OCI-LY3 (cell line): ENCODE data around the gene PDZK1IP1.

Source experiments
- CTCF ChIP-seq: fragments of 200-600, 300-600 bp; sonication (generic); IDR thresholded peaks from 2 replicates; pipeline ENCODE4 v1.5.1; 2014; ENCODE audit warnings: antibody characterized with exemption, low read length, low read depth
- EZH2phosphoT487 ChIP-seq: fragments of 200-600 bp; shearing (Covaris generic); IDR thresholded peaks from 2 replicates; pipeline ENCODE4 v1.6.1; 2018; ENCODE audit warnings: antibody characterized with exemption, mixed run types, low read depth

- TF ChIP-seq CTCF (no peak), EZH2phosphoT487 (no peak)
Measured at GRCh38 chr1:47225430-47226100, 35.7 kb upstream of the PDZK1IP1 start.
